MM.1S (cell line): ENCODE results near the gene PRR9.

ENCODE experiments used
- DNase-seq: peaks from one replicate; pipeline ENCODE4 v3.0.0-alpha.2; 2015
- H2AFZ ChIP-seq: fragments of 300-600 bp; sonication (generic); 2 replicates; pipeline ENCODE4 v1.6.0; 2016; ENCODE audit warnings: antibody characterized with exemption, low read length
- H3F3A ChIP-seq: fragments of 300-600 bp; sonication (generic); 2 replicates; pipeline ENCODE4 v1.6.1; 2016; ENCODE audit warnings: mild to moderate bottlenecking, antibody characterized with exemption, low read length, moderate library complexity, mixed read lengths; ENCODE audit not compliant: insufficient read depth
- H3K27ac ChIP-seq: fragments of 300-600 bp; sonication (generic); 2 replicates; pipeline ENCODE4 v1.5.1; 2016; ENCODE audit warnings: mild to moderate bottlenecking, low read length
- H3K27me3 ChIP-seq: fragments of 300-600 bp; sonication (generic); replicated peaks from 2 replicates; pipeline ENCODE4 v1.6.0; 2016; ENCODE audit warnings: low read length; ENCODE audit not compliant: insufficient read depth
- H3K36me3 ChIP-seq: fragments of 300-600 bp; sonication (generic); replicated peaks from 2 replicates; pipeline ENCODE4 v1.6.1; 2016; ENCODE audit warnings: mild to moderate bottlenecking, low read length, mixed read lengths; ENCODE audit not compliant: insufficient read depth
- H3K4me1 ChIP-seq: fragments of 300-600 bp; sonication (generic); 2 replicates; pipeline ENCODE4 v1.6.1; 2016; ENCODE audit warnings: low read length, mixed read lengths
- H3K4me2 ChIP-seq: fragments of 300-600 bp; sonication (generic); 2 replicates; pipeline ENCODE4 v1.6.0; 2016; ENCODE audit warnings: low read depth, low read length
- H3K4me3 ChIP-seq: fragments of 300-600 bp; sonication (generic); 2 replicates; pipeline ENCODE4 v1.5.1; 2016; ENCODE audit warnings: low read length, mixed read lengths
- H3K79me2 ChIP-seq: fragments of 300-600 bp; sonication (generic); 2 replicates; pipeline ENCODE4 v1.6.1; 2016; ENCODE audit warnings: mixed run types, low read length, mixed read lengths
- H3K9ac ChIP-seq: fragments of 300-600 bp; sonication (generic); 2 replicates; pipeline ENCODE4 v1.6.1; 2016; ENCODE audit warnings: low read length, mixed read lengths
- H3K9me2 ChIP-seq: fragments of 300-600 bp; sonication (generic); replicated peaks from 2 replicates; pipeline ENCODE4 v1.6.1; 2016; ENCODE audit warnings: mild to moderate bottlenecking, low read length, mixed read lengths; ENCODE audit not compliant: insufficient read depth
- H3K9me3 ChIP-seq: fragments of 300-600 bp; sonication (generic); replicated peaks from 2 replicates; pipeline ENCODE4 v1.6.1; 2016; ENCODE audit warnings: mild to moderate bottlenecking, low read length, mixed read lengths; ENCODE audit not compliant: insufficient read depth
- H4K20me1 ChIP-seq: fragments of 300-600 bp; sonication (generic); 2 replicates; pipeline ENCODE4 v1.6.1; 2016; ENCODE audit warnings: mild to moderate bottlenecking, low read length, moderate library complexity, mixed read lengths; ENCODE audit not compliant: insufficient read depth
- CTCF ChIP-seq: fragments of 300-600 bp; sonication (generic); IDR thresholded peaks from 2 replicates; pipeline ENCODE4 v1.5.1; 2016; ENCODE audit warnings: antibody characterized with exemption, low read length, mixed read lengths
- EZH2 ChIP-seq: fragments of 300-600 bp; sonication (generic); optimal IDR thresholded peaks from 2 replicates; pipeline ENCODE3; 2017; ENCODE audit warnings: low read depth, mild to moderate bottlenecking, antibody characterized with exemption, low read length, mixed read lengths
- EZH2phosphoT487 ChIP-seq: fragments of 300-600 bp; sonication (generic); IDR thresholded peaks from 2 replicates; pipeline ENCODE4 v1.6.1; 2018; ENCODE audit warnings: antibody characterized with exemption, low read length

PRR9 gene

GRCh38 chr1:153251087-153251486, 33.7 kb downstream of the PRR9 start:
- H2AFZ ChIP-seq = no peak overlapping the region
- H3K4me2 ChIP-seq = no peak overlapping the region
- H3K9me2 ChIP-seq = no peaks in the 10 kb centered on the region
- H3K27me3 ChIP-seq = no peaks in the 10 kb centered on the region
- TF ChIP-seq CTCF = no peak
- no peak for TF ChIP-seq EZH2
- no peak for TF ChIP-seq EZH2phosphoT487
- H4K20me1 ChIP-seq = no peaks in the 10 kb centered on the region
- no peak overlapping the region for H3K27ac ChIP-seq
- no peak for DNase-seq
- H3K9ac ChIP-seq = no peak overlapping the region
- H3K9me3 ChIP-seq = no peaks in the 10 kb centered on the region
- no peak overlapping the region for H3K4me3 ChIP-seq
- no peaks in the 10 kb centered on the region for H3K79me2 ChIP-seq
- peaks cover 12% of the 10 kb centered on the region for H3K4me1 ChIP-seq
- H3K36me3 ChIP-seq = no peaks in the 10 kb centered on the region
- peaks cover 9% of the 10 kb centered on the region; the same call in 1 of the 2 replicates for H3F3A ChIP-seq

- Histone ChIP-seq H3K79me2 (no peaks in the 10 kb centered on the region), H3K9me3 (no peaks in the 10 kb centered on the region), H3K36me3 (no peaks in the 10 kb centered on the region), H3K27ac (no peak overlapping the region), H3K4me3 (no peak overlapping the region), H4K20me1 (no peaks in the 10 kb centered on the region), H3K9me2 (no peaks in the 10 kb centered on the region), H3K4me2 (no peak overlapping the region), H3K4me1 (peaks cover 12% of the 10 kb centered on the region), H3K9ac (no peak overlapping the region), H3K27me3 (no peaks in the 10 kb centered on the region), H2AFZ (no peak overlapping the region), H3F3A (peaks cover 9% of the 10 kb centered on the region; the same call in 1 of the 2 replicates)
- TF ChIP-seq EZH2 (no peak), CTCF (no peak), EZH2phosphoT487 (no peak)
- DNase-seq = no peak
Observed at GRCh38 chr1:153251562-153251961, 34.2 kb downstream of the PRR9 start.

GRCh38 chr1:153251988-153252387, 34.6 kb downstream of the PRR9 start:
- Histone ChIP-seq H3K36me3 (no peaks in the 10 kb centered on the region), H3K27me3 (no peaks in the 10 kb centered on the region), H2AFZ (no peak overlapping the region), H3K4me1 (peaks cover 12% of the 10 kb centered on the region), H3K79me2 (no peaks in the 10 kb centered on the region), H4K20me1 (no peaks in the 10 kb centered on the region), H3K9me2 (no peaks in the 10 kb centered on the region), H3K4me2 (no peak overlapping the region), H3K4me3 (no peak overlapping the region), H3K9ac (no peak overlapping the region), H3K9me3 (no peaks in the 10 kb centered on the region), H3F3A (peaks cover 9% of the 10 kb centered on the region; the same call in 1 of the 2 replicates), H3K27ac (no peak overlapping the region)
- DNase-seq = no peak
- TF ChIP-seq CTCF = no peak
- TF ChIP-seq EZH2phosphoT487 = no peak
- no peak for TF ChIP-seq EZH2
